K562 (cell line): Measurements from ENCODE around the gene MVB12B. TPM values are rescaled to one million over a fixed set of nuclear protein-coding genes. Genes with fewer than 3 reads are reported as not detected.

Experiments used
- ATAC-seq: fragments of 200-7000 bp; cut with Tn5 transposase; 3 replicates; pipeline ENCODE4 v1.9.1; 2020; ENCODE audit warnings: moderate library complexity
- BruUV-seq: library from RNA; stranded (reverse); fragments of 400-500 nt; replicated peaks from 2 replicates; lab custom pipeline; 2021; lab: Mats Ljungman, UMichigan
- CTCF ChIA-PET: fragments of 300-600 bp; formaldehyde crosslinking; extraction: SDS; loops from one replicate; lab custom pipeline; 2021; ENCODE audit warnings: low intra/inter-chr PET ratio; lab: Yijun Ruan, JAX
- POLR2A ChIA-PET: fragments of 300-600, 350-650 bp; sonication (Branson Sonifier 250); formaldehyde crosslinking; extraction: SDS; loops from one replicate; lab custom pipeline; 2021; ENCODE audit warnings: antibody characterized with exemption, inconsistent platforms; lab: Yijun Ruan, JAX
- DNase-seq, 4 experiments: peaks; one replicate each; pipeline versions ENCODE4 v3.0.0 to v3.0.0-alpha.2; 2011 to 2018; ENCODE audit warnings: low spot score in 3 of 4, mixed read lengths in 3 of 4; ENCODE audit errors: extremely low read depth in 1 of 4
- FAIRE-seq: peaks from 2 replicates; lab custom pipeline; 2011; peaks lifted over from hg19 to GRCh38; lab: Jason Lieb, UNC
- H2AFZ ChIP-seq: 2 replicates; pipeline ENCODE4 v1.6.0; 2011; ENCODE audit warnings: low read depth, low read length, control low read depth, inconsistent platforms
- H3K27ac ChIP-seq: fragments of 200-600 bp; 3 replicates; pipeline ENCODE4 v1.8.0; 2011; ENCODE audit warnings: low read depth, mild to moderate bottlenecking, control low read depth, inconsistent platforms, low read length, moderate library complexity, mixed read lengths; ENCODE audit errors: extremely low read depth
- H3K27me3 ChIP-seq, 2 experiments: fragments of 300-600 bp in 1 of 2; 2 replicates in 1 of 2; 3 replicates in 1 of 2; pipeline versions ENCODE4 v1.6.0 to v1.8.0; 2011; ENCODE audit warnings: inconsistent platforms in 2 of 2, low read length in 2 of 2, mild to moderate bottlenecking in 1 of 2, mixed read lengths in 1 of 2, moderate library complexity in 1 of 2; ENCODE audit not compliant: control insufficient read depth in 2 of 2, insufficient read depth in 2 of 2
- H3K36me3 ChIP-seq: fragments of 300-600 bp; 3 replicates; pipeline ENCODE4 v1.8.0; 2011; ENCODE audit warnings: mild to moderate bottlenecking, low read length, inconsistent platforms; ENCODE audit not compliant: control insufficient read depth, insufficient read depth
- H3K4me1 ChIP-seq, 2 experiments: fragments of 200-600 bp in 1 of 2; replicated peaks in 1 of 2; 2 replicates in 1 of 2; 3 replicates in 1 of 2; pipeline versions ENCODE4 v1.5.1 to v1.8.0; 2011; ENCODE audit warnings: inconsistent platforms in 2 of 2, low read length in 2 of 2, mild to moderate bottlenecking in 1 of 2, mixed read lengths in 1 of 2, moderate library complexity in 1 of 2; ENCODE audit not compliant: control insufficient read depth in 2 of 2, insufficient read depth in 2 of 2
- H3K4me2 ChIP-seq: 2 replicates; pipeline ENCODE4 v1.6.1; 2011; ENCODE audit warnings: low read length, control low read depth, inconsistent platforms, mixed read lengths; ENCODE audit not compliant: insufficient read depth
- H3K4me3 ChIP-seq: fragments of 200-600 bp; sonication (generic), shearing (Covaris generic); 2 replicates; pipeline ENCODE4 v1.5.1; 2016; ENCODE audit warnings: control low read depth, inconsistent platforms
- H3K79me2 ChIP-seq: fragments of 200-600 bp; 3 replicates; pipeline ENCODE4 v1.8.0; 2011; ENCODE audit warnings: low read length, inconsistent platforms; ENCODE audit not compliant: control insufficient read depth, insufficient read depth
- H3K9ac ChIP-seq, 2 experiments: 2 replicates each; pipeline versions ENCODE4 v1.6.0 to v1.6.1; 2011; ENCODE audit warnings: low read depth in 2 of 2, low read length in 2 of 2, control low read depth in 1 of 2, inconsistent platforms in 1 of 2, mild to moderate bottlenecking in 1 of 2, mixed read lengths in 1 of 2; ENCODE audit not compliant: insufficient read depth in 1 of 2
- H3K9me1 ChIP-seq: one replicate; pipeline ENCODE4 v1.6.0; 2011; ENCODE audit warnings: inconsistent platforms, mild to moderate bottlenecking, low read length, moderate library complexity; ENCODE audit not compliant: control insufficient read depth, insufficient read depth
- H3K9me3 ChIP-seq: replicated peaks from 2 replicates; pipeline ENCODE4 v1.5.1; 2011; ENCODE audit warnings: low read depth, low read length, inconsistent platforms; ENCODE audit not compliant: control insufficient read depth, insufficient read depth
- H4K20me1 ChIP-seq: replicated peaks from 2 replicates; pipeline ENCODE4 v1.6.1; 2011; ENCODE audit warnings: low read length, inconsistent platforms, mixed read lengths; ENCODE audit not compliant: control insufficient read depth, insufficient read depth
- CTCFL ChIP-seq: IDR thresholded peaks from 2 replicates; pipeline ENCODE4 v1.6.1; 2011; ENCODE audit warnings: borderline replicate concordance, low read depth, mild to moderate bottlenecking, moderate library complexity, low read length; ENCODE audit not compliant: insufficient read depth, poor library complexity, severe bottlenecking
- HBP1 ChIP-seq: fragments of 450-650 bp; formaldehyde crosslinking; IDR thresholded peaks from 2 replicates; pipeline ENCODE4 v1.4.0; 2022; ENCODE audit warnings: missing genetic modification characterization
- PBX2 ChIP-seq, 2 experiments: IDR thresholded peaks in 1 of 2; conservative IDR thresholded peaks in 1 of 2; 2 replicates each; pipeline ENCODE4 v1.6.1; 2016; ENCODE audit warnings: low read depth in 2 of 2, mild to moderate bottlenecking in 1 of 2, missing compliant biosample characterization in 1 of 2, missing genetic modification characterization in 1 of 2, moderate library complexity in 1 of 2
- SMAD3 ChIP-seq: fragments of 450-650 bp; formaldehyde crosslinking; conservative IDR thresholded peaks from 2 replicates; pipeline ENCODE4 v1.4.0; 2020; ENCODE audit warnings: mild to moderate bottlenecking
- WGBS: fragments of 100-300 bp; shearing (Covaris generic); methylation state at CpG from one replicate; pipeline ENCODE4 v1.1.6; 2016; ENCODE audit warnings: low coverage, mixed read lengths; ENCODE audit not compliant: insufficient coverage; ENCODE audit errors: missing lambda C conversion rate; 5-methylcytosine and 5-hydroxymethylcytosine counted together
- in situ Hi-C: fragments of 300-500 bp; cut with MboI; formaldehyde crosslinking; loops from 4 replicates; pipeline ENCODE4 v1.15.0; 2018; ENCODE audit warnings: inconsistent platforms, mixed read lengths
- intact Hi-C: fragments of 100-400 bp; cut with micrococcal nuclease; formaldehyde crosslinking; loops from 2 replicates; pipeline ENCODE4 v1.14.2; 2022
- polyA plus RNA-seq, 8 experiments: library from polyadenylated mRNA; depleted of rRNA in 4 of 8; stranded (reverse) in 5 of 8; unstranded in 3 of 8; fragments of >200 nt; fragmentation: Nextera tagmentation in 2 of 8; fragmentation: Illumina TruSeq in 1 of 8; extraction: Ambion mirVana in 2 of 8; extraction: Trizol in 1 of 8; gene quantifications; 2 replicates each; pipeline versions ENCODE4 v1.2.1 to v1.2.3, GENCODE V29; 2011 to 2014; ENCODE audit warnings: inconsistent platforms in 1 of 8, missing spikeins in 1 of 8
- total RNA-seq, 7 experiments: library from RNA; depleted of rRNA in 6 of 7; stranded (reverse); fragments of >200 nt in 6 of 7; fragmentation: Illumina TruSeq in 2 of 7; extraction: Trizol in 2 of 7; gene quantifications; 2 replicates each; pipeline versions ENCODE4 v1.2.1 to v1.2.3, GENCODE V29; 2011 to 2021; ENCODE audit warnings: low replicate concordance in 1 of 7

MVB12B gene
- total and polyA plus RNA-seq, 9 of the 15 experiments (the other 6 are each of a cell fraction or from before 2014, with no cell fraction given): not detected

- Histone ChIP-seq H4K20me1 (no peaks in the 10 kb centered on the region), H2AFZ (no peak overlapping the region), H3K9ac (no peak overlapping the region), H3K9me3 (no peaks in the 10 kb centered on the region), H3K4me2 (no peak overlapping the region), H3K79me2 (no peaks in the 10 kb centered on the region), H3K9me1 (no peaks in the 10 kb centered on the region), H3K36me3 (no peaks in the 10 kb centered on the region), H3K4me1 (peaks cover 0 to 10% of the 10 kb centered on the region in 2 experiments; a peak in 2 of 5 replicates), H3K27ac (no peak overlapping the region), H3K4me3 (no peak overlapping the region), H3K27me3 (peaks cover 10 to 27% of the 10 kb centered on the region in 2 experiments)
- in situ Hi-C loops: no loop called here
- POLR2A ChIA-PET: interaction anchor here (0.6 kb wide), 1 partner anchor 1980 kb away, joined by 3 read pairs; no protein-coding TSS in a partner anchor
- no peak for DNase-seq
- FAIRE-seq: no peak
- no peak for ATAC-seq
- intact Hi-C loops: no loop called here
- 11% methylated on average over 6 of the region's 6 CpGs for WGBS
- no TSS peak for BruUV-seq
- TF ChIP-seq HBP1 (CRISPR knock-in tag) (no peak), SMAD3 (CRISPR knock-in tag) (no peak), PBX2 (CRISPR knock-in tag; IDR thresholded peaks at IDR 0.05; ENCODE audit: low read depth) (no peak), PBX2 (tag; conservative IDR thresholded peaks at IDR 0.05; ENCODE audit: low read depth) (no peak), CTCFL (no peak)
- CTCF ChIA-PET: no interaction called here
Measured at GRCh38 chr9:126325821-126326220, 808 bp upstream of the MVB12B start.
